Lung (tissue), 12 donors: ENCODE measurements around the gene SLC10A1. TPM values are rescaled to one million over a fixed set of nuclear protein-coding genes. Genes with fewer than 3 reads are reported as not detected.
"Not testable (repeated sequence)": the region's sequence is repeated elsewhere in the genome, so short reads cannot be mapped to it uniquely, and the experiment has no call there.

Source experiments
- ATAC-seq: fragments of 200-7000 bp; cut with Tn5 transposase; one replicate; pipeline ENCODE4 v1.9.1; 2020; ENCODE audit warnings: moderate number of reproducible peaks; ENCODE audit not compliant: insufficient read depth, low FRiP score
- DNase-seq, 3 donors: peaks; one replicate each; pipeline ENCODE4 v3.0.0-alpha.2; 2013 to 2017
- H3K27ac ChIP-seq, 2 donors: one replicate each; pipeline ENCODE4 v1.5.1; 2013; ENCODE audit warnings: mild to moderate bottlenecking in 2 of 2, moderate library complexity in 2 of 2, control low read depth in 1 of 2, inconsistent platforms in 1 of 2, low read depth in 1 of 2, low read length in 1 of 2
- H3K27me3 ChIP-seq, 3 donors: one replicate each; pipeline ENCODE4 v1.5.1; 2013; ENCODE audit warnings: low read length in 2 of 3; ENCODE audit not compliant: control insufficient read depth in 3 of 3, insufficient read depth in 3 of 3
- H3K36me3 ChIP-seq, 4 donors: one replicate each; pipeline ENCODE4 v1.5.1; 2013; ENCODE audit warnings: low read length in 4 of 4, mild to moderate bottlenecking in 1 of 4, moderate library complexity in 1 of 4; ENCODE audit not compliant: control insufficient read depth in 4 of 4, insufficient read depth in 4 of 4
- H3K4me1 ChIP-seq, 5 donors: one replicate each; pipeline ENCODE4 v1.5.1; 2013; ENCODE audit warnings: low read length in 5 of 5, mild to moderate bottlenecking in 2 of 5, moderate library complexity in 1 of 5; ENCODE audit not compliant: control insufficient read depth in 5 of 5, insufficient read depth in 5 of 5
- H3K4me3 ChIP-seq: one replicate; pipeline ENCODE4 v1.5.1; 2013; ENCODE audit warnings: mild to moderate bottlenecking, control low read depth, moderate library complexity
- H3K9ac ChIP-seq, 2 donors: one replicate each; pipeline ENCODE4 v1.5.1; 2013; ENCODE audit warnings: low read length in 2 of 2, control low read depth in 1 of 2; ENCODE audit not compliant: insufficient read depth in 1 of 2
- H3K9me3 ChIP-seq, 4 donors: one replicate each; pipeline ENCODE4 v1.5.1; 2013; ENCODE audit warnings: low read length in 3 of 4, mild to moderate bottlenecking in 1 of 4, moderate library complexity in 1 of 4; ENCODE audit not compliant: control insufficient read depth in 4 of 4, insufficient read depth in 3 of 4
- CTCF ChIP-seq: IDR thresholded peaks from 2 replicates; pipeline ENCODE4 v1.5.1; 2012; ENCODE audit warnings: mild to moderate bottlenecking; ENCODE audit errors: control extremely low read depth, extremely low read depth
- WGBS, 2 donors: extraction: QIAGEN DNeasy Blood & Tissue Kit; methylation state at CpG; one replicate each; pipeline ENCODE4 v1.1.7; 2013; 5-methylcytosine and 5-hydroxymethylcytosine counted together
- polyA plus RNA-seq, 2 donors: library from polyadenylated mRNA; stranded (reverse); fragments of 200-250 nt; gene quantifications; one replicate each; pipeline ENCODE4 v1.2.1, GENCODE V29; 2013
- total RNA-seq, 2 donors: library from RNA; depleted of rRNA in 1 of 2; stranded (reverse); fragments of >200 nt in 1 of 2; gene quantifications; one replicate each; pipeline ENCODE4 v1.2.1, GENCODE V29; 2014 to 2021
- donor health status: control.
- donor health status: control.
- donor health status: Bipolar disorder and iron deficiency.
- donor health status: healthy.
- donor health status: DM: yes; HTN: yes; CAD: no.

The SLC10A1 gene
- total and polyA plus RNA-seq, 4 donors, result not detected

GRCh38 chr14:69814397-69814796 lies 17.4 kb upstream of the SLC10A1 start:
- no peak for DNase-seq
- H3K27me3 ChIP-seq, result peaks cover 0 to 4% (median 0%) of the 10 kb centered on the region in 3 donors
- H3K4me1 ChIP-seq, result no peaks in the 10 kb centered on the region
- no peak overlapping the region for H3K4me3 ChIP-seq
- WGBS, 2 donors, result 77 to 81% methylated on average over 3 of the region's 3 CpGs
- H3K9ac ChIP-seq, result no peak overlapping the region
- ATAC-seq, result no peak
- no peaks in the 10 kb centered on the region for H3K9me3 ChIP-seq
- H3K36me3 ChIP-seq, result no peaks in the 10 kb centered on the region
- no peak for TF ChIP-seq CTCF
- H3K27ac ChIP-seq, result no peak overlapping the region

GRCh38 chr14:69813346-69813745 lies 16.3 kb upstream of the SLC10A1 start:
- not testable (repeated sequence) for DNase-seq, H3K9ac ChIP-seq, H3K27me3 ChIP-seq, H3K27ac ChIP-seq, H3K9me3 ChIP-seq, H3K4me3 ChIP-seq, H3K36me3 ChIP-seq, ATAC-seq, H3K4me1 ChIP-seq
- WGBS, 2 donors, result 78 to 85% methylated on average over 6 of the region's 6 CpGs

- Histone ChIP-seq H3K9ac (no peak overlapping the region), H3K36me3 (no peaks in the 10 kb centered on the region), H3K4me1 (no peaks in the 10 kb centered on the region), H3K27me3 (peaks cover 0 to 4% (median 0%) of the 10 kb centered on the region in 3 donors), H3K4me3 (no peak overlapping the region), H3K27ac (no peak overlapping the region), H3K9me3 (no peaks in the 10 kb centered on the region)
- ATAC-seq, result no peak
- 77 to 83% methylated on average over 9 of the region's 9 CpGs for WGBS, 2 donors
- no peak for DNase-seq
- TF ChIP-seq CTCF, result no peak
These were observed 15.7 kb upstream of the SLC10A1 start for GRCh38 chr14:69812711-69813110.

GRCh38 chr14:69811868-69812252 lies 14.8 kb upstream of the SLC10A1 start:
- no peak overlapping the region for H3K4me3 ChIP-seq

More at GRCh38 chr14:69811868-69812252, 14.8 kb upstream of the SLC10A1 start:
- H3K9me3 ChIP-seq, result no peaks in the 10 kb centered on the region
- ATAC-seq, result no peak
- peaks cover 0 to 2% (median 0%) of the 10 kb centered on the region in 3 donors for H3K27me3 ChIP-seq
- no peak for DNase-seq
- H3K36me3 ChIP-seq, result no peaks in the 10 kb centered on the region
- no peak for TF ChIP-seq CTCF
- H3K4me1 ChIP-seq, result no peaks in the 10 kb centered on the region
- no peak overlapping the region for H3K9ac ChIP-seq
- WGBS, 2 donors, result 88 to 92% methylated on average over 10 of the region's 10 CpGs
- H3K27ac ChIP-seq, result no peak overlapping the region
